GM19025 (cell line): ENCODE measurements around the gene REM2.
A peak's percentile ranks its signal among the peaks of the same experiment; 100 is the strongest.

Experiments used
- ATAC-seq: cut with Tn5 transposase; IDR thresholded peaks from one replicate; pipeline ENCODE4 v1.9.1; 2021; ENCODE audit warnings: mild to moderate bottlenecking, low read depth, moderate library complexity; ENCODE audit not compliant: unreplicated experiment

Gene REM2

GRCh38 chr14:22926316-22926715 is 43.3 kb downstream of the REM2 start:
- no peak for ATAC-seq

GRCh38 chr14:22928237-22929103 is 45.4 kb downstream of the REM2 start:
- no peak for ATAC-seq

DNA sequence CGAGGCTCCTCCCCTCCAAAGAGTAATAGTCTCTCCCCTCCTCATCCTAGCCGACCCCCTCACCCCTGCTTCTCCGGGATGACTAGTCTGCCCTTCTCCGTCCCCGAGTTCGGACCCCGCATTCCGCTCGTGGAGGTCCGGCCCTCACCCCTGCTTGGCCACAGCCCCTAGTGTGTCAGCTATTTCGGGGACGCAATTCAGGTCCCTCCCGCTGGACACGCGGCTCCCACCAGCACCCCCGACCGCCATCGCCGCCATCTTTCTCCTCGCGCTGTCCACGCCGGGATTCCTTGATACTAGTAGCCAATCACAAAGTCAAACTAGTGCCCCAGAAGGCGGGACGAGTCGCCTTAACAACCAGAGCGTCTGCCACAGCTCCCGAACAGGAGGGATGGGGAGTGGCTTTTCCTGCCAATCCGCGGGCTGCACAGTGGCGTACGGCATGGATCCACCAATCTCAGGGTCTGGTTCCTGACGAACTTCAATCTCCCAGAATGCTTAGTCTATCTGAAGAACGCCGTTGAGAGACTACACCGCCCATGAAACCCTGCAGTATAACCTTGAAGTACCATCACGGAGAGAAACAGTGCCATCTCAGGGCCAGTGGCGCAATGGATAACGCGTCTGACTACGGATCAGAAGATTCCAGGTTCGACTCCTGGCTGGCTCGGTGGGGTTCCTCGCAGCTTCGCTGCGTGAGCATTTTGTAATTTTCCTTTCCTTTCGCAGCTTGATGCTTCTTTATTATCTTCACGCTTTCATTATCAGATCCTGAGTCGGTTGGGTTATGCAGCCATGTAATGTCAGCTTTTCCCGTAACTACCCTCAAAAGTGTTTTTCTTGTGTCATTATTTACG is 46.3 kb downstream of the REM2 start, which contains the start of gene PRMT5:
Gene PRMT5 (minus strand): TSS at position 273 of the 857 bp plus-strand sequence. CDS start 15 bp downstream, at position 258.
- peak; percentile 91 for ATAC-seq

DNA sequence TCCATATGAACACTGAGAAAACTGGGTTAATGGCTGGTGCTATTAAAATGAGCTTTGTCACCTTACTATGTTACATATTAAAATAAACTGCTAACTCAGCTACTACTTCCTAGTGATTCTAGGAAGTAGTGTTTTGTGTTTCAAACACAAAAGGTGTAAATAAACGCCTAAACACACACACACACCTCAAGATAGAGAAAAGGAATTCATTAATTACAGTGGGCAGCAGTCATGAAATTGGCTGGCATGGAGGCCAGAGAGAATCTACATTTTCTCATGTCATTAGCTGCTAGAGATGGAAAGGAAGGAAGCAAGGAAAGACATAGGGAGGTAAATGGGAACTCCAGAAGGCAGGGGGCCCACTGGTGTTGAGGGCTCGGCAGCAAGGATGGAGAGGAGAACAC is 46.9 kb downstream of the REM2 start:
- ATAC-seq: no peak

DNA sequence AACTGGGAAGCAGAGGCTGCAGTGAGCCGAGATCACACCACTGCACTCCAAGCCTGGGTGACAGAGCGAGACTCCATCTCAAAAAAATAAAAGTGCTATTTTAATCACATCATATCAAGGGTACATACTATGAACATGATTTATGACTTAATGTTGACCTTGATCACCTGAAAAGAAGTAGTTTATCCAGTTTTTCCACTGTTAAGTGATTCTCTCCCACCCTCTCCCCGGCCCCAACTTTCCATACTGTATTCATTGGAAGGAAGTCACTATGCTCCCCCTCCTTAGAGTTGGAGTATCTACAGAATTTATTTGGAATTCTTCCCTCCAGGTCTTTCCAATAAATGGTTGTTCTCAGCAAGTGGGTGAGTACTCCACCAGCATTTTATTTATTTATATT is 49.1 kb downstream of the REM2 start:
- ATAC-seq: no peak

- no peak for ATAC-seq
Measured at GRCh38 chr14:22935156-22935555, 52.1 kb downstream of the REM2 start.
